Lung (tissue), 10 donors: ENCODE measurements around the gene FKBP9. TPM values are rescaled to one million over a fixed set of nuclear protein-coding genes. Genes with fewer than 3 reads are reported as not detected.
"Not testable (repeated sequence)": the region's sequence is repeated elsewhere in the genome, so short reads cannot be mapped to it uniquely, and the experiment has no call there.

Source experiments
- ATAC-seq: fragments of 200-7000 bp; cut with Tn5 transposase; one replicate; pipeline ENCODE4 v1.9.1; 2020; ENCODE audit warnings: moderate number of reproducible peaks; ENCODE audit not compliant: insufficient read depth, low FRiP score
- DNase-seq, 3 donors: peaks; one replicate each; pipeline ENCODE4 v3.0.0-alpha.2; 2013 to 2017
- H3K27ac ChIP-seq, 2 donors: one replicate each; pipeline ENCODE4 v1.5.1; 2013; ENCODE audit warnings: mild to moderate bottlenecking in 2 of 2, moderate library complexity in 2 of 2, control low read depth in 1 of 2, inconsistent platforms in 1 of 2, low read depth in 1 of 2, low read length in 1 of 2
- H3K27me3 ChIP-seq, 3 donors: one replicate each; pipeline ENCODE4 v1.5.1; 2013; ENCODE audit warnings: low read length in 2 of 3; ENCODE audit not compliant: control insufficient read depth in 3 of 3, insufficient read depth in 3 of 3
- H3K36me3 ChIP-seq, 4 donors: one replicate each; pipeline ENCODE4 v1.5.1; 2013; ENCODE audit warnings: low read length in 4 of 4, mild to moderate bottlenecking in 1 of 4, moderate library complexity in 1 of 4; ENCODE audit not compliant: control insufficient read depth in 4 of 4, insufficient read depth in 4 of 4
- H3K4me1 ChIP-seq, 5 donors: one replicate each; pipeline ENCODE4 v1.5.1; 2013; ENCODE audit warnings: low read length in 5 of 5, mild to moderate bottlenecking in 2 of 5, moderate library complexity in 1 of 5; ENCODE audit not compliant: control insufficient read depth in 5 of 5, insufficient read depth in 5 of 5
- H3K4me3 ChIP-seq: one replicate; pipeline ENCODE4 v1.5.1; 2013; ENCODE audit warnings: mild to moderate bottlenecking, control low read depth, moderate library complexity
- H3K9ac ChIP-seq, 2 donors: one replicate each; pipeline ENCODE4 v1.5.1; 2013; ENCODE audit warnings: low read length in 2 of 2, control low read depth in 1 of 2; ENCODE audit not compliant: insufficient read depth in 1 of 2
- H3K9me3 ChIP-seq, 4 donors: one replicate each; pipeline ENCODE4 v1.5.1; 2013; ENCODE audit warnings: low read length in 3 of 4, mild to moderate bottlenecking in 1 of 4, moderate library complexity in 1 of 4; ENCODE audit not compliant: control insufficient read depth in 4 of 4, insufficient read depth in 3 of 4
- WGBS, 2 donors: extraction: QIAGEN DNeasy Blood & Tissue Kit; methylation state at CpG; one replicate each; pipeline ENCODE4 v1.1.7; 2013; 5-methylcytosine and 5-hydroxymethylcytosine counted together
- polyA plus RNA-seq, 2 donors: library from polyadenylated mRNA; stranded (reverse); fragments of 200-250 nt; gene quantifications; one replicate each; pipeline ENCODE4 v1.2.1, GENCODE V29; 2013
- total RNA-seq, 2 donors: library from RNA; depleted of rRNA in 1 of 2; stranded (reverse); fragments of >200 nt in 1 of 2; gene quantifications; one replicate each; pipeline ENCODE4 v1.2.1, GENCODE V29; 2014 to 2021
- donor health status: Bipolar disorder and iron deficiency.
- donor health status: healthy.
- donor health status: DM: yes; HTN: yes; CAD: no.

Gene FKBP9
- total and polyA plus RNA-seq, 4 donors = 24.2 to 118 (median 74.1) TPM

DNA sequence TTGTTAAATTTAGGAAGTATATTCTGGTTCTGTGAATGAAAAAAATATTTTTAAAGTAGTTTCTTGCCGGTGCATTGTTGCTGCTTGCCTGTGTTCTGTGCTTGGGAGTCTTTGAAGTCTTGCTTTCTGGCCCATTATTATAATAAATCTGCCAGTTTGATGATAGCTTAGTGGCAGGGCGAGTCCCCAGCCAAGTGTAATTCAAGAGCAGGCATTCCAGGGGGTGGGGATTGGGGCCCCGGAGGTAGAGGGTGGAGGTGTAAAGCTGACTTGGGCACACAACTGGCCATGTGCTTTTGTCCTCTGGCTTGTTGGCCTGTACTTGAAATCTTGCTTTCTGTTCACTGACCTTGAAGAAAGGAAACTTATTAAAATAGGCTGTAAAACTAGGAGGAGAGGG is 14.7 kb downstream of the FKBP9 start:
- ATAC-seq, H3K27me3 ChIP-seq, H3K9ac ChIP-seq, H3K4me3 ChIP-seq, H3K36me3 ChIP-seq, DNase-seq, H3K9me3 ChIP-seq, H3K4me1 ChIP-seq: not testable (repeated sequence)
- peak overlapping the region in 1 of 2 donors; percentile 33 for H3K27ac ChIP-seq
- 22 to 86% methylated on average over 2 to 3 of the region's 3 CpGs for WGBS, 2 donors

DNA sequence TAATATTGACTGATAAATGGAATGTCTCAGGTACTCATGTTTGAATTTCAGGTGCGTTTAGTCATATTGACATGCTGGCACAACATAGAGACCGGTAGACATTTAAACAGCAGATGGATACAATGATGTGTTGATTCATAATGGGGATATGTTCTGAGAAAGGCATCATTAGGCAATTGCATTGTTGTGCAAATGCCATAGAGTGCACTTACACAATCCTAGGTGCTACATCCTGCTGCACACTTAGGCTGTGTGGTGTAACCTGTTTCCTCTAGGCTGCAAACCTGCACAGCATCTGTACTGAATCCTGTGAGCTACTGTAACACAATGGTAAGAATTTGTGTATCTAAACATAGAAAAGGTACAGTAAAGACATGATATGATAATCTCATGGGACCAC is 19.9 kb downstream of the FKBP9 start:
- not testable (repeated sequence) for H3K36me3 ChIP-seq, H3K4me1 ChIP-seq, H3K4me3 ChIP-seq, H3K9ac ChIP-seq, ATAC-seq, H3K27me3 ChIP-seq, H3K27ac ChIP-seq, DNase-seq, H3K9me3 ChIP-seq
- WGBS, 2 donors = 38 to 90% methylated on average over 2 of the region's 2 CpGs

DNA sequence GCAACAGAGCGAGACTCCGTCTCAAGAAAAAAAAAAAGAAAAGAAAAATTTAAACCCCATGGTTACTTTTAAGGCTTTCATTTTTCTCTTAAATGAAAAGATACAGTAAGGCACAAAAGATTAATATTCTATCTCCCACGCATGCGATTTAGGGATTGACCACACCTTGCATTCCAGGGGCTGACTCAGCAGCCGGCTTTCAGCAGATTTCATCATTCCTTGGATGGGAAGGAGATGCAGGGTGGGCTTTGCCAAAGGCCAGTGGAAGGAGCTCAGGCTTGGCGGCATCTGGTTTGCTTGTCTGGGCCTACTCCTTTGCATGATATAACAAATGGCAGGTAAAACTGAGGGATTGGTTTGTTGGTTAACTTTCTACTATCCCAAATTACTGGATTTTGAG is 22.0 kb downstream of the FKBP9 start:
- WGBS, 2 donors = 90 to 93% methylated on average over 6 of the region's 6 CpGs
- not testable (repeated sequence) for DNase-seq, H3K9me3 ChIP-seq, H3K27ac ChIP-seq, H3K27me3 ChIP-seq, H3K4me3 ChIP-seq, H3K4me1 ChIP-seq, H3K9ac ChIP-seq, ATAC-seq, H3K36me3 ChIP-seq

DNA sequence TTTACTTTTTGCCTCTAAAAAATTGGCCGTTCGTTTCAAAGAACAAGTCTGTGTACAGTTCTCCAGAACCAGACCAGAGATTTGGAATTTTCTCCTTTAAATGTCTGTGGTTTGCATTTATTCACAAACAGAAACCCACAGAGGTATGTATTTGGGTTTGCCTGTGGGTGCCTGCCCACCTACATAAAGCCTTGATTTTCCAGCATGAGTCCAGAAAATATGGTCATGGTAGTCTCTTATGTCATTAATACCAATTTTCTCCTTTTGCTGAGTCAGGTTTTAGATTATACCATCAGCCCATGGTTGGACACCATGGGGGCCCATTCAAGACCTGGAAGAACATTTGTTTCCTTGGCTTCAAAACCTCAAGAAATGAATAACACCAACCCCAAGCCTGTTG is 22.7 kb downstream of the FKBP9 start:
- H3K36me3 ChIP-seq, H3K9ac ChIP-seq, H3K4me3 ChIP-seq, ATAC-seq, DNase-seq, H3K27ac ChIP-seq, H3K9me3 ChIP-seq, H3K27me3 ChIP-seq, H3K4me1 ChIP-seq: not testable (repeated sequence)
- no CpG with 5 or more reads among the region's 2 CpGs for WGBS, 2 donors

DNA sequence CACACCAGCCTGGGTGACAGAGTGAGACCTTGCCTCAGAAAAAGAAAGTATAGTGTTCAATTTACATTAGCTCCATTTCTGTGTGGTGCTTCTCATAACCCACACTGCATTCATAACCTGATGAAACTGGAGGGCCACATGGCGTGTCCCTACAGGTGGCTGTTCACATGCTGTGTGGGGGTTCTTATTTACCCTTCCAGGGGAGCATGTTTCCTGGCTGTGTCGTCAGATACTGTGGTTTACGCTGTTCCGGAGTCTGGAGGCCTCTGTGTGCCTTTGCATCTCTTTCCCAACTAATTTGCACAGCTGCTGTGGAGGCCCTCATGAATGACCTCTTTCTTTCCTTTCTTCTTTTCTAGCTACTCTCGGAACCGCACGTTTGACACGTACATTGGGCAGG is 30.9 kb downstream of the FKBP9 start:
- H3K4me1 ChIP-seq, DNase-seq, H3K9ac ChIP-seq, H3K27me3 ChIP-seq, ATAC-seq, H3K36me3 ChIP-seq, H3K4me3 ChIP-seq, H3K27ac ChIP-seq, H3K9me3 ChIP-seq: not testable (repeated sequence)
- WGBS, 2 donors = 22 to 64% methylated on average over 4 to 8 of the region's 8 CpGs

DNA sequence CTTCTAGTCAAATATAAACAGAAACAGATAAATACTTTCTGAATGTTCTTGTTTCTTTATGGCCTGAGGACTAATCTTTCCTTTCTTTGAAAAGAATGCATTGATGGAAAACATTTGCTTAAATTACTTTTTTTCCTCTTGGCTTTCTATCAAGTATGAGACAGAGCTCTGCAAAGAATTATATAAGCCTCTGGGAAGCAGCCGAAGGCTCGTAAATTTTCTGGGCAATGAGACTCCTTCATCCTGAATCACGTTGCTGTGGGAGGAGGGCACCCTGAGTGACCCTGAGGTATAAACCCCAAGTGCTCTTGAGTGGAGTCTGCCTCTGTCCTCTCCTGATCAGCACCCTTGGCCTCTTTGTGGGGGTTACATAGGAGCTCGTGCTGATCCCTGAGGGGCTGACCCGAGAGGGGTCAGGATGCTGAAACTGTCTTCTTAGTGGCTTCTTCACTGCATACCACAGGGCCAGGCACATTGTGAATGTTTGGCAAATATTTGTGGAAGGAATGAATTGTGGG is 33.9 kb downstream of the FKBP9 start:
- 52 to 79% methylated on average over 2 to 5 of the region's 5 CpGs for WGBS, 2 donors
- not testable (repeated sequence) for H3K4me3 ChIP-seq, H3K36me3 ChIP-seq, H3K27ac ChIP-seq, H3K4me1 ChIP-seq, H3K27me3 ChIP-seq, H3K9me3 ChIP-seq, H3K9ac ChIP-seq
- ATAC-seq = peak; percentile 30
- DNase-seq = peak in 2 of 3 donors; percentile 57 to 60

DNA sequence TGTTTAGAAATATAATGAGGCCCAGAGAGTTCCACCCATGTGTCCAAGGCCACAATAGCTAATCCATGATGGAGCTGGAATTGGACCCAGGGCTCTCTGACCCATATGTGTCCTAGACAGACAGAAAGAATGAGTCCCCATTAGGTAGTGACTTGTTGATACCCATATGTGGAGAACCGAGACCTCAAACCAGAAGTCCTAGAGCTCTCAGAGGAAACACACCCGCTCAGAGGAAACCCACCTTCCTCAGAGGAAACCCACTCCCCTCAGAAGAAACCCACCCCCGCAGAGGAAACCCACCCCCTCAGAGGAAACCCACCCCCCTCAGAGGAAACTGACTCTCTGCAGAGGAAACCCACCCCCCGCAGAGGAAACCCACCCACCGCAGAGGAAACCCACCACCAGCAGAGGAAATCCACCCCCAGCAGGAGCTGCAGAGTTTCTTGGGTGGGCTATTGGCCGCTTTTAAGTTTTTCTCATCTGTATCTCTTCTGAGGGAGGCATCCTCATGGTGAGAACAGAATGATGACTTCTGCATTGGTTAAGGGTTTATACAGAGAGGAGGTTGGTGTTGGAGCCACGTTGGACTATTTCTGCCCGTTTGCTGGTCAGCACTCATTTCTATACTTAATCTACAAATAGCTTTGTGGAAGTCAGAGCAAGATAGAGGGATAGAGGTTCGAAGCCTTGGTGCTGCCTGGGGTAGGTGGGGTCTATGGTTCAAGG is 34.9 kb downstream of the FKBP9 start:
- not testable (repeated sequence) for H3K9ac ChIP-seq

DNA sequence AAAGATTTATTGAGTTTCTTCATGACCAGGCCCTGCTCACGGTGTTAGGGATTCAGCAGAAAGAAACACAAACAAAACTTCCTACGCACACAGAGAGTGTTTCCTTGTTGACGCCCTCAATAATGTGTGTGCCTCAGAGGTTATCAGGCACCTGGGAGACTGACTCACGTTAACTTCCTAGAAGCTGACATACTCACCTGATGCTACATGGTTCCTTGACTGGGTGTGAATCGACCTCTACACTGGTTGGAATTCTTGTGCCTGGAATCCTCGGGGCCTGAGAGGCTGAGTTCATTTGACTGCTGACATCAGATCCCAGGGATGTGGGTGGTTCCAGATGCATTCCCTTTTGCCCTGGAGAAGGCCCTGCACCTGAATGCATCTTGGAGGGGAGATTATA is 35.5 kb downstream of the FKBP9 start:
- not testable (repeated sequence) for DNase-seq, H3K4me1 ChIP-seq, H3K9ac ChIP-seq, H3K9me3 ChIP-seq, H3K4me3 ChIP-seq, H3K27me3 ChIP-seq, H3K36me3 ChIP-seq
- WGBS, 2 donors = 45 to 51% methylated on average over 6 of the region's 6 CpGs
- peak; percentile 31 for ATAC-seq
- peak overlapping the region in 1 of 2 donors; percentile 14 for H3K27ac ChIP-seq

More for the DNA sequence above, 34.9 kb downstream of the FKBP9 start:
- H3K9me3 ChIP-seq, H3K27me3 ChIP-seq, H3K36me3 ChIP-seq, DNase-seq, H3K4me3 ChIP-seq, ATAC-seq, H3K4me1 ChIP-seq: not testable (repeated sequence)
- peak overlapping the region in 1 of 2 donors; percentile 14 for H3K27ac ChIP-seq
- 24 to 46% methylated on average over 9 of the region's 9 CpGs for WGBS, 2 donors
